ENCODE data around the gene LRRC32. TPM values are rescaled to one million over a fixed set of nuclear protein-coding genes. Genes with fewer than 3 reads are reported as not detected.

LRRC32 gene
- total and polyA plus RNA-seq, 7 donors = 0.69 to 30.7 (median 10.9) TPM

- H3K9me3 ChIP-seq = no peaks in the 10 kb centered on the region
- 90 to 93% methylated on average over 5 of the region's 5 CpGs for WGBS, 2 donors
- TF ChIP-seq CTCF (IDR thresholded peaks at IDR 0.05) = no peak
- TF ChIP-seq EP300 (IDR thresholded peaks at IDR 0.05) = no peak
- TF ChIP-seq POLR2AphosphoS5 (IDR thresholded peaks at IDR 0.05) = no peak
- no peak for TF ChIP-seq POLR2A (IDR thresholded peaks at IDR 0.05)
- no peak overlapping the region for H3K27ac ChIP-seq
- no peak for DNase-seq
- no peaks in the 10 kb centered on the region for H3K27me3 ChIP-seq
- H3K4me3 ChIP-seq = no peak overlapping the region
- H3K4me1 ChIP-seq = no peaks in the 10 kb centered on the region
- intact Hi-C loops (cut with DNase I) = no loop called here
- no peaks in the 10 kb centered on the region for H3K36me3 ChIP-seq
These were observed 35.3 kb upstream of the LRRC32 start for GRCh38 chr11:76705826-76706225.

- WGBS, 2 donors = 68 to 76% methylated on average over 5 of the region's 5 CpGs
- H3K4me1 ChIP-seq = no peaks in the 10 kb centered on the region
- DNase-seq = no peak
- H3K4me3 ChIP-seq = no peak overlapping the region
- no peaks in the 10 kb centered on the region for H3K9me3 ChIP-seq
- H3K36me3 ChIP-seq = no peaks in the 10 kb centered on the region
- no peak overlapping the region for H3K27ac ChIP-seq
- TF ChIP-seq POLR2A (IDR thresholded peaks at IDR 0.05) = no peak
- intact Hi-C loops (cut with DNase I) = no loop called here
- no peaks in the 10 kb centered on the region for H3K27me3 ChIP-seq
These were observed 33.8 kb upstream of the LRRC32 start for GRCh38 chr11:76704171-76704948.

- Histone ChIP-seq H3K36me3 (no peaks in the 10 kb centered on the region), H3K4me3 (no peak overlapping the region), H3K27me3 (no peaks in the 10 kb centered on the region), H3K27ac (no peak overlapping the region), H3K9me3 (no peaks in the 10 kb centered on the region), H3K4me1 (no peaks in the 10 kb centered on the region)
- 81 to 89% methylated on average over 1 of the region's 1 CpG for WGBS, 2 donors
- intact Hi-C loops (cut with DNase I) = no loop called here
- TF ChIP-seq CTCF (IDR thresholded peaks at IDR 0.05) (no peak), EP300 (IDR thresholded peaks at IDR 0.05) (no peak)
- DNase-seq = no peak
These were observed 33.2 kb upstream of the LRRC32 start for GRCh38 chr11:76703707-76704106.

- Histone ChIP-seq H3K4me3 (no peak overlapping the region), H3K27me3 (no peaks in the 10 kb centered on the region), H3K4me1 (no peaks in the 10 kb centered on the region), H3K9me3 (no peaks in the 10 kb centered on the region), H3K27ac (no peak overlapping the region), H3K36me3 (no peaks in the 10 kb centered on the region)
- DNase-seq = no peak
- intact Hi-C loops (cut with DNase I) = no loop called here
- no peak for TF ChIP-seq POLR2AphosphoS5 (IDR thresholded peaks at IDR 0.05)
- 69 to 75% methylated on average over 3 of the region's 3 CpGs for WGBS, 2 donors
These were observed 32.0 kb upstream of the LRRC32 start for GRCh38 chr11:76702336-76703128.

GRCh38 chr11:76701294-76702040 lies 30.9 kb upstream of the LRRC32 start:
- H3K36me3 ChIP-seq = no peaks in the 10 kb centered on the region
- TF ChIP-seq POLR2A (IDR thresholded peaks at IDR 0.05) (no peak), EP300 (IDR thresholded peaks at IDR 0.05) (no peak), CTCF (IDR thresholded peaks at IDR 0.05) (no peak), POLR2AphosphoS5 (IDR thresholded peaks at IDR 0.05) (no peak)
- intact Hi-C loops (cut with DNase I) = no loop called here
- no peak overlapping the region for H3K27ac ChIP-seq
- H3K27me3 ChIP-seq = no peaks in the 10 kb centered on the region
- no peak for DNase-seq
- H3K9me3 ChIP-seq = no peaks in the 10 kb centered on the region
- H3K4me1 ChIP-seq = no peaks in the 10 kb centered on the region
- H3K4me3 ChIP-seq = no peak overlapping the region
- 86 to 89% methylated on average over 7 of the region's 7 CpGs for WGBS, 2 donors

Data from sigmoid colon (tissue), 7 donors.